Activated effector memory CD4-positive, alpha-beta T cell treated with Interleukin-2 at 50 U/mL for 16 hours (primary cell): Measurements from ENCODE around the gene CXCL5.

Source experiments
- DNase-seq: peaks from one replicate; pipeline ENCODE4 v3.0.0-alpha.2; 2020

Gene CXCL5

DNA sequence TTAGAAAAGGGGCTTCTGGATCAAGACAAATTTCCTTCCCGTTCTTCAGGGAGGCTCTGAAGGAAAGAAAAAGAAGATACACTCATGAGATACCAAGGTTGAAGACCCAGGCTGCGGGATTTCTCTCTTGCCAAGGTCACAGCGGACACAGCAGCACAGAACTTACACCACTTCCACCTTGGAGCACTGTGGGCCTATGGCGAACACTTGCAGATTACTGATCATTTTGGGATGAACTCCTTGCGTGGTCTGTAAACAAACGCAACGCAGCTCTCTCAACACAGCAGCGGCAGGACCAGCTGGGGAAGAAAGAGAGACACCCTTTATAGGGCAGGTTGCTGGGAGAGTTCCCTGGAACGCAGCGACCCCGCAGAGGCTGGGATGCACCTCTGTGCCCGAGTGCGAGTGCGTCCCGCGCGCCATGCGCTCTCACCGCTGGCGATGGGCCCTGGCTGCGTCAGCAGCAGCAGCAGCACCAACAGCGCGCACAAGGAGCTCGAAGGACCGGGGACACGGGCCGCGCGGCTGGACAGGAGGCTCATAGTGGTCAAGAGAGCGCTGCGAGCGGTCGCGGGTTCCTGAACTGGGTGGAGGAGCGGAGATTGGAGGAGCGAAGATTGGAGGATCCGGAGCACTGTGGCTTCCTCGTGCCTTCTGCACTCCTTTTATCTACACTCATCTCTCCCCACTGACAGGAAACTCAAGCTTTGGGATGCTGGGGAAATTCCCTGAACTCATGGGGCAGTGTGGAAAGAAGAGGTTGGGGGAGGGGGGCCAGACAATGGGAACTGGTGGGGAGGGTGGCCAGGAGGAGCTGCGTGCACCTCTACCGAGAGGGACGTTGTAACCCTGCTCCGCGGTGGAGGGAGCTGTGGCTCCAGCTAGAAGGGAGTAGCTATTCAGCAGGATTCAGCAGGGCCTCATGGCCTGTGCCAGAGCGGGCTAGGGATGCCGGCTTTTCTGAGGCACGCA is at the start of gene CXCL5:
Gene CXCL5, minus strand, starts transcription at position 638 of the 972 bp plus-strand sequence. Its CDS starts 96 bp downstream, at position 542.
- DNase-seq: no peak

- DNase-seq: no peak
Measured at GRCh38 chr4:74047152-74047551, 48.7 kb upstream of the CXCL5 start.

GRCh38 chr4:74045772-74046171 is 47.3 kb upstream of the CXCL5 start:
- no peak for DNase-seq

DNA sequence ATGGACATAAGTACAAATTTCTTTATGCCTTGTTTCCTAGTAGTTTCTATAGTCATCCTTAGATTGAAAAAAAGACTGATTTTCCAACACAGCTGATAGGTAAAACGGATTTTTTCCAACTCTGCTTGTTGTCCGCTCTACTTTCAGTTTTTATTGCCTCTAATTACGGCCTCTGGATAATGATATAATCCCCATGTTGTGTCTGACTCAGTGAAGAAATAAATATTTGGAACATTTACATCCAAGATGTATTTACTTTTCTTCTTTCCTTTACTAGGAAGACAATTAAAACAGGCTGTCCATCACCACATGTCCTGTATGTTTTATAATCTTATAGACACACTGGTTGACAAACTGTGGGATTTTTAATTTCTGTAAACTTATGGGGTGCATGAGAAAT is 46.8 kb upstream of the CXCL5 start:
- DNase-seq: no peak

DNA sequence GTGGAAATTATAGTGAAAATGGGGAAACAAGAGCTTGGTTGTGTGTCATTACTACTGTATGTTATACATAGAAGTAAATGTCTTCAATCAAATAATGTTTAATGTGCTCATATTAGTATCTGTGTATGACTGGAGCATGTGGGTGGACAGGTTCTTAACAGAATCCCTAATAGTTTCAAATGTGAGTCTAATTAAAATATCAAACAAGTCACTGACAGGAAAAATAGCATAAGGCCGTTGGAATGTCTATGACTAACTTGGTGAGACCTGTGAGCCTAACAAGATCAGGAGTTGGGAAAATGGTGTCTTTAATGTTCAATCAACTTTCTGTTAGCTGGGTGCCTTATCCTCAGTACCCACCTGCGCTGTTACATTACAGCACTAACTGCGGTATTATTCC is 46.2 kb upstream of the CXCL5 start:
- no peak for DNase-seq

DNA sequence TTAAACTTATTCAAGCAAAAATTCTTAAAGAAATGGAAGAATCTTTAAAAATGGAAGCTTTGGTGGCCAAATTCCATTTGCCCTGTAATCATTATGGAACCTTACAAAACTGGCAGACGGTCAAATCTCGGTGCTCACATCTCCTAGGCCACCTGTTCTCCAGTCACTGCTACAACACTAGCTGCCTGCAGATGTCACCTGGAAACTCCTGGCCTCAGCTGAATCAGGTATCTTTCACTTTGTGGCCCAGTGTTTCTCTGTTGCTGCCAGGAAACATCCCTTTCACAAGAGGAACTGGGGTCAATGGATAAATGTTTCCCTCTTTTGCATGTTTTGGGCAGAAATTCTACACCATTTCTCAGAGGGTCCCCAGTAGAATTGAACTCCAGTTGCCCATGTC is 44.2 kb upstream of the CXCL5 start:
- no peak for DNase-seq

- DNase-seq: no peak
Measured at GRCh38 chr4:74041418-74041817, 42.9 kb upstream of the CXCL5 start.

- DNase-seq: no peak
Measured at GRCh38 chr4:74039315-74039763, 40.9 kb upstream of the CXCL5 start.

- no peak for DNase-seq
Measured at GRCh38 chr4:74038425-74039314, 40.2 kb upstream of the CXCL5 start, which contains the start of gene CXCL3. Gene CXCL3 (minus strand): TSS chr4:74038689. CDS start chr4:74038611, 78 bp downstream.

DNA sequence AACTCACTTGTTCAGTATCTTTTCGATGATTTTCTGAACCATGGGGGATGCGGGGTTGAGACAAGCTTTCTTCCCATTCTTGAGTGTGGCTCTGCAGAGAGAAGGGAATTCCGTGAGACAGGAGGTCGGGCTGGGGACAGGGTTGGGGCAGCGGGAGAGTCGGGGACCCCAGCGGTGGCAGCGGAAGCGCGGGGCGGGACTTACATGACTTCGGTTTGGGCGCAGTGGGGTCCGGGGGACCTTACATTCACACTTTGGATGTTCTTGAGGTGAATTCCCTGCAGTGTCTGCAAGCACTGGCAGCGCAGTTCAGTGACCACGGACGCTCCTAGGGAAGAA is 39.6 kb upstream of the CXCL5 start:
- no peak for DNase-seq

- no peak for DNase-seq
Measured at GRCh38 chr4:74037076-74037955, 38.8 kb upstream of the CXCL5 start.

DNA sequence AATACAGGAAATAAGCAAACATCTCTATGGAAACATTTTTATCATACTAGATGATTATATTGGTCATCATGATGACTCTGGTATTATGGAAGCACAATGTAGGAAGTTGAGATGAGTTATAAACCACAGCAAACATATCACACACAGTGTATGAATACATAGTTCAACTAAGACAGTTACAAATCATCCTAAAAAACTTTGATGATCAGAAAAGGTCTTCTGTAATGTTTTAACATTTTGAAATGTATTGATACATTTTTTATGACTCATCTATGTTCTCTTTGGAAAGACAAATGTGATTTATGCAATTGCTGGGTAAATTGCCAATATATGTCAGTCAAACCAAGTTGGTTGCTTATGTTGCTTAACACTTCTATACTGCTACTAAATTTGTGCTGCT is 35.3 kb upstream of the CXCL5 start:
- DNase-seq: no peak

DNA sequence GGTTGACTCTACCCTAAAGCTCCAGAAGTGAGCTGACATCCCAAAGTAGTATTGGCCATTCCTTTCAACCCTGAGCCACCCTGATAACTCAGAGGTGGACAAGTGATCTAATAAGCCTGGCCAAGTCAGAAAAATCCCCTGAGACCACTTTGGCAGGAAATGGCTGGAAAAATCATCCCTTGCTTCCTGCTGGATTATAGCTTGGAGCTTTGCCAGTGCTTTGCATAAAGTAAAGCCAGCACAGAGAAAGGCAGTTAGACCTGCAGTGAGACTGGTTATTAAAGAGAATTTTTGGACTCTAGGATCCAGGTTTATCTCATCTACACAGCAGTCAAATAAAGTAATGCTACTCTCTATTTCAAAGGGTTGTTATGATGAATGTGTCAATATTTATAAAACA is 33.6 kb upstream of the CXCL5 start:
- DNase-seq: no peak

GRCh38 chr4:74031576-74031975 is 33.1 kb upstream of the CXCL5 start:
- DNase-seq: no peak

- no peak for DNase-seq
Measured at GRCh38 chr4:74030285-74030684, 31.8 kb upstream of the CXCL5 start.

GRCh38 chr4:74028504-74028903 is 30.0 kb upstream of the CXCL5 start:
- no peak for DNase-seq

GRCh38 chr4:74023709-74024108 is 25.2 kb upstream of the CXCL5 start:
- DNase-seq: no peak

DNA sequence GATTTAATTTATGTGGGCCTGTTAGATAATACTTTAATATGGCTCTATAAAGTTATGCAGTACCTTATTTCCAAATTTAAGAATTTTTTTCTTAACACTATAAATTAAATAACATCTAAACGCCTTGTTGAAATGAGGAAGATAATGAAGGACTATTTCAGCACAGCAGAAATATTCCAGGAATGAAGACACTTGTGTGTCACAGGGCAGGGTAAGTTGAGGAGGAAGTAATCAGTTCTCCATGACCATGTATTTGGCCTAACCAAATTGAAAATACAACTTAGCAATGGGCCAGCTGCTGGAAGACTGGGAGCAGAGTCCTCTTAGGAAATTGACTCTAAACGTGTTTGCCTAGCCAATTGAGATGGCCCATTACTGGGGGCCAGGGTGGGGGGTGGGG is 23.1 kb upstream of the CXCL5 start:
- no peak for DNase-seq

DNA sequence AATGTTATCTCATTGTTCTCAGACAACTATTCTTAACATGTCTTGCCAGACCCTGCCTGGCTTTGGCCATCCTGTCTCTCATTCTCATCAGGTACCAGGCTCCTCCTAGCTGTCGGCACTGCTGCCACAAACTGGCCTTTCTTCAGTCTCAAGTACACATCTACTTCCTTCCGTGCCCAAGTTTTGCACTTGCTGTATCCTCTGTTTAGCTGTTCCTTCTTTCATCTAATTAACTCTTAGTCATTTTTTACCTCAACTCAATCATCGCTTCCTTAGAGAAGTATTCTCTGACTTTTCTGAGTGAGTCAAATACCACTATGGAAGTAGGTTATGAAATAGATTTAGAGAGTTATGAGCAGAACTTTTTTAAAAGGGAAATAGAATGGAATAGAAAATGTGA is 20.3 kb upstream of the CXCL5 start:
- DNase-seq: no peak

DNA sequence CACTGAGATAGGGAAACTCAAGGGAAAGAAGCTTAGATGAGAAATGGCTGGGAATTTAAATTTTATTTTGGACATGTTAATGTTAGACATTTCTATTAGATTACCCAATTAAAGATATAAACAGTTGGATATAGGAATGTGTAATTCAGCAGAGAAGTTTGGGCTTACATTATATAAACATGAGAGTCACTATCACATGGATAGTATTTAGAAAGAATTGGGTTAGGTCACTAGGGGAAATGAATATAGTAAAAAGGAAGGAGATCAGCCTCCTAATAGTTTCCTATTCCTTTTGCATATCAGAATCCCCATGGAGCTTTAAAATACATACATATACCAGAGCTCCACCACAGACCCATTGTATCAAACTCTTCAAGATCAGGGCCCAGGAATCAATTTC is 19.6 kb upstream of the CXCL5 start:
- DNase-seq: no peak

- DNase-seq: no peak
Measured at GRCh38 chr4:74016068-74016467, 17.6 kb upstream of the CXCL5 start.

DNA sequence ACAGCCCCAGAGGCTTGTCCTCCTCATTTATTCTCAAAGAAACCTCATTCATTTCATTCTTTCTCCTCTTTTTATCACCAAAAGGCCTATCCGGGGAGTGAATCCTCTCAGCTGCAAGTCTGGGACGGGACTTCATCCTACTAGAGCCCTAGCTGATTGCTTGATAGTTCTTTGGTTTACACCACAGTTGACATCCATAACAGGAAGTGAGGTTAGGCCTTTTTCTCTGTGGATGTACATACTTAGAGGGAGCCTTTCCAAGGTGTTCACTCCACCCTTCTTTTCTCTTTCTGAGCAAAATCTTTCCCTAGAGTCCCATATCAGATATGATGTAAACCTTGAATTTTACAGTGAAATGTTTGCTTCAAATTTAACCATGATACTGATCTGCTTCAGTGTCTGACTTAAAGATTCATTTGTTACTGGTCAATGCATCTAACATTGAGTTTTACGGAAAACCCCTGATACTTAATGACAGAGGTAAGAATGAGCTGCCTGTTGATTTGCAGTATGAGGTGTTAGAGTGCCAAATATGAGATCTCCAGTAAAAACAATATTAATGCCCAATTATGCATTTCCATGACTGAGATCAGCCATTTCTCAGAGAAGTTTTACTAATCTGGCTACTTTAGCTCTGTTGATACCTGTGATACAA is 16.8 kb upstream of the CXCL5 start:
- no peak for DNase-seq
